K562 (cell line): ENCODE results near the gene EFHC2. TPM values are rescaled to one million over a fixed set of nuclear protein-coding genes. Genes with fewer than 3 reads are reported as not detected.

ENCODE experiments used
- CC2D1A ChIP-seq: fragments of 450-650 bp; IDR thresholded peaks from 2 replicates; pipeline ENCODE4 v1.6.1; 2017; ENCODE audit warnings: mild to moderate bottlenecking
- ETV6 ChIP-seq, 3 experiments: fragments of 150-350 bp in 1 of 3; sonication (generic) in 1 of 3; formaldehyde crosslinking in 1 of 3; IDR thresholded peaks; 2 replicates each; pipeline versions ENCODE4 v1.6.1 to v1.8.0; 2014 to 2022; ENCODE audit warnings: borderline replicate concordance in 2 of 3, low read depth in 2 of 3, antibody characterized with exemption in 1 of 3, low read length in 1 of 3, mild to moderate bottlenecking in 1 of 3, missing genetic modification reagents in 1 of 3
- FOXA1 ChIP-seq: fragments of 450-650 bp; IDR thresholded peaks from 2 replicates; pipeline ENCODE4 v1.6.1; 2016; ENCODE audit warnings: mild to moderate bottlenecking, borderline replicate concordance
- HBP1 ChIP-seq: fragments of 450-650 bp; formaldehyde crosslinking; IDR thresholded peaks from 2 replicates; pipeline ENCODE4 v1.4.0; 2022; ENCODE audit warnings: missing genetic modification characterization
- HNRNPL ChIP-seq: fragments of 200-400 bp; formaldehyde crosslinking; IDR thresholded peaks from 2 replicates; pipeline ENCODE4 v1.6.1; 2017; ENCODE audit warnings: low read depth, mild to moderate bottlenecking, low read length
- KDM2B ChIP-seq: fragments of 250-450 bp; sonication (Bioruptor Pico); IDR thresholded peaks from 2 replicates; pipeline ENCODE4 v1.8.0; 2021; ENCODE audit warnings: mild to moderate bottlenecking, moderate library complexity
- NCOA1 ChIP-seq: fragments of 450-650 bp; IDR thresholded peaks from 2 replicates; pipeline ENCODE4 v1.6.1; 2016; ENCODE audit warnings: low read depth
- NR1H2 ChIP-seq: sonication (generic); formaldehyde crosslinking; IDR thresholded peaks from 2 replicates; pipeline ENCODE4 v1.4.0; 2020; ENCODE audit warnings: mild to moderate bottlenecking, missing genetic modification reagents
- POLR2AphosphoS2 ChIP-seq: IDR thresholded peaks from 2 replicates; pipeline ENCODE4 v1.6.1; 2012; ENCODE audit warnings: low read length, improper control_type of control experiment
- SAFB2 ChIP-seq: fragments of 200-400 bp; formaldehyde crosslinking; IDR thresholded peaks from 2 replicates; pipeline ENCODE4 v1.6.1; 2018; ENCODE audit warnings: borderline replicate concordance, low read length, low read depth, moderate library complexity; ENCODE audit not compliant: severe bottlenecking
- SAP30 ChIP-seq: fragments of 200-600 bp; sonication (generic); IDR thresholded peaks from 2 replicates; pipeline ENCODE4 v1.6.1; 2012; ENCODE audit warnings: borderline replicate concordance, low read depth, mild to moderate bottlenecking, moderate library complexity, low read length, control low read depth, inconsistent platforms; ENCODE audit not compliant: insufficient read depth, poor library complexity, severe bottlenecking
- SRSF3 ChIP-seq: fragments of 200-400 bp; formaldehyde crosslinking; IDR thresholded peaks from 2 replicates; pipeline ENCODE4 v1.6.1; 2016; ENCODE audit warnings: mild to moderate bottlenecking, low read length, moderate library complexity; ENCODE audit not compliant: insufficient read depth
- STAT6 ChIP-seq: sonication (generic); formaldehyde crosslinking; IDR thresholded peaks from 2 replicates; pipeline ENCODE4 v1.8.1; 2023; ENCODE audit warnings: mild to moderate bottlenecking, missing genetic modification reagents
- ZNF583 ChIP-seq: fragments of 250-450 bp; sonication (Bioruptor Pico); IDR thresholded peaks from 2 replicates; pipeline ENCODE4 v1.4.0; 2020
- ZNF77 ChIP-seq: fragments of 250-450 bp; sonication (Bioruptor Pico); IDR thresholded peaks from 2 replicates; pipeline ENCODE4 v1.5.0; 2020
- polyA plus RNA-seq, 8 experiments: library from polyadenylated mRNA; depleted of rRNA in 4 of 8; stranded (reverse) in 5 of 8; unstranded in 3 of 8; fragments of >200 nt; fragmentation: Nextera tagmentation in 2 of 8; fragmentation: Illumina TruSeq in 1 of 8; extraction: Ambion mirVana in 2 of 8; extraction: Trizol in 1 of 8; gene quantifications; 2 replicates each; pipeline versions ENCODE4 v1.2.1 to v1.2.3, GENCODE V29; 2011 to 2014; ENCODE audit warnings: inconsistent platforms in 1 of 8, missing spikeins in 1 of 8
- total RNA-seq, 7 experiments: library from RNA; depleted of rRNA in 6 of 7; stranded (reverse); fragments of >200 nt in 6 of 7; fragmentation: Illumina TruSeq in 2 of 7; extraction: Trizol in 2 of 7; gene quantifications; 2 replicates each; pipeline versions ENCODE4 v1.2.1 to v1.2.3, GENCODE V29; 2011 to 2021; ENCODE audit warnings: low replicate concordance in 1 of 7
- TF ChIP-seq, protein P1 (sequence below), 3 experiments: fragments of 200-800 bp in 1 of 3; fragments of 250-450 bp in 1 of 3; fragments of 450-650 bp in 1 of 3; sonication (Bioruptor Pico) in 1 of 3; sonication (Bioruptor generic) in 1 of 3; formaldehyde crosslinking in 1 of 3; IDR thresholded peaks; 2 replicates each; pipeline versions ENCODE4 v1.6.1 to v1.8.0; 2016 to 2022; ENCODE audit warnings: mild to moderate bottlenecking in 2 of 3, missing genetic modification characterization in 2 of 3, missing compliant biosample characterization in 1 of 3, moderate library complexity in 1 of 3
- TF ChIP-seq, protein P2 (sequence below), 2 experiments: fragments of 450-650 bp; conservative IDR thresholded peaks; 2 replicates each; pipeline ENCODE4 v1.6.1; 2017; ENCODE audit warnings: mild to moderate bottlenecking in 2 of 2, moderate library complexity in 2 of 2

The EFHC2 gene
- total and polyA plus RNA-seq, 9 of the 15 experiments (the other 6 are each of a cell fraction or from before 2014, with no cell fraction given): 1.3 to 8.1 (median 3.0) TPM

GRCh38 chrX:44314259-44314734, 29.2 kb downstream of the EFHC2 start (continued):
- TF ChIP-seq NR1H2 (no peak), HBP1 (CRISPR knock-in tag) (no peak), HNRNPL (0 out of 2 replicates have a peak, but pooled peaks have one; percentile 13), SAP30 (no peak), ZNF77 (no peak), NCOA1 (peak; percentile 90), ETV6 (IDR thresholded peaks at IDR 0.05; ENCODE audit: borderline replicate concordance in 1 of 2, low read depth in 2 of 2, low read length in 1 of 2) (peak in 1 of 2 experiments; percentile 76; a peak in 1 of 4 replicates), ETV6 (CRISPR knock-in tag; IDR thresholded peaks at IDR 0.05; ENCODE audit: borderline replicate concordance) (no peak), SRSF3 (no peak), ZNF583 (CRISPR knock-in tag) (0 out of 2 replicates have a peak, but pooled peaks have one; percentile 29), KDM2B (no peak), STAT6 (no peak), CC2D1A (peak; percentile 89), FOXA1 (no peak), POLR2AphosphoS2 (no peak), SAFB2 (no peak)
- TF ChIP-seq, protein P1, sequence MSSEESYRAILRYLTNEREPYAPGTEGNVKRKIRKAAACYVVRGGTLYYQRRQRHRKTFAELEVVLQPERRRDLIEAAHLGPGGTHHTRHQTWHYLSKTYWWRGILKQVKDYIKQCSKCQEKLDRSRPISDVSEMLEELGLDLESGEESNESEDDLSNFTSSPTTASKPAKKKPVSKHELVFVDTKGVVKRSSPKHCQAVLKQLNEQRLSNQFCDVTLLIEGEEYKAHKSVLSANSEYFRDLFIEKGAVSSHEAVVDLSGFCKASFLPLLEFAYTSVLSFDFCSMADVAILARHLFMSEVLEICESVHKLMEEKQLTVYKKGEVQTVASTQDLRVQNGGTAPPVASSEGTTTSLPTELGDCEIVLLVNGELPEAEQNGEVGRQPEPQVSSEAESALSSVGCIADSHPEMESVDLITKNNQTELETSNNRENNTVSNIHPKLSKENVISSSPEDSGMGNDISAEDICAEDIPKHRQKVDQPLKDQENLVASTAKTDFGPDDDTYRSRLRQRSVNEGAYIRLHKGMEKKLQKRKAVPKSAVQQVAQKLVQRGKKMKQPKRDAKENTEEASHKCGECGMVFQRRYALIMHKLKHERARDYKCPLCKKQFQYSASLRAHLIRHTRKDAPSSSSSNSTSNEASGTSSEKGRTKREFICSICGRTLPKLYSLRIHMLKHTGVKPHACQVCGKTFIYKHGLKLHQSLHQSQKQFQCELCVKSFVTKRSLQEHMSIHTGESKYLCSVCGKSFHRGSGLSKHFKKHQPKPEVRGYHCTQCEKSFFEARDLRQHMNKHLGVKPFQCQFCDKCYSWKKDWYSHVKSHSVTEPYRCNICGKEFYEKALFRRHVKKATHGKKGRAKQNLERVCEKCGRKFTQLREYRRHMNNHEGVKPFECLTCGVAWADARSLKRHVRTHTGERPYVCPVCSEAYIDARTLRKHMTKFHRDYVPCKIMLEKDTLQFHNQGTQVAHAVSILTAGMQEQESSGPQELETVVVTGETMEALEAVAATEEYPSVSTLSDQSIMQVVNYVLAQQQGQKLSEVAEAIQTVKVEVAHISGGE (CRISPR knock-in tag; IDR thresholded peaks at IDR 0.05): peak in 1 of 3 experiments; percentile 63; a peak in 1 of 6 replicates
- TF ChIP-seq, protein P2, sequence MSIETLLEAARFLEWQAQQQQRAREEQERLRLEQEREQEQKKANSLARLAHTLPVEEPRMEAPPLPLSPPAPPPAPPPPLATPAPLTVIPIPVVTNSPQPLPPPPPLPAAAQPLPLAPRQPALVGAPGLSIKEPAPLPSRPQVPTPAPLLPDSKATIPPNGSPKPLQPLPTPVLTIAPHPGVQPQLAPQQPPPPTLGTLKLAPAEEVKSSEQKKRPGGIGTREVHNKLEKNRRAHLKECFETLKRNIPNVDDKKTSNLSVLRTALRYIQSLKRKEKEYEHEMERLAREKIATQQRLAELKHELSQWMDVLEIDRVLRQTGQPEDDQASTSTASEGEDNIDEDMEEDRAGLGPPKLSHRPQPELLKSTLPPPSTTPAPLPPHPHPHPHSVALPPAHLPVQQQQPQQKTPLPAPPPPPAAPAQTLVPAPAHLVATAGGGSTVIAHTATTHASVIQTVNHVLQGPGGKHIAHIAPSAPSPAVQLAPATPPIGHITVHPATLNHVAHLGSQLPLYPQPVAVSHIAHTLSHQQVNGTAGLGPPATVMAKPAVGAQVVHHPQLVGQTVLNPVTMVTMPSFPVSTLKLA (conservative IDR thresholded peaks at IDR 0.05): peak; percentile 12 to 44; a peak in 3 of 4 replicates
